RWPE2 (cell line): ENCODE data around the gene PET117.
A peak's percentile ranks its signal among the peaks of the same experiment; 100 is the strongest.
"Not testable (repeated sequence)": the region's sequence is repeated elsewhere in the genome, so short reads cannot be mapped to it uniquely, and the experiment has no call there.

Source experiments
- ATAC-seq: fragments of 200-7000 bp; cut with Tn5 transposase; 3 replicates; pipeline ENCODE4 v1.9.1; 2021; ENCODE audit warnings: low read depth
- DNase-seq: peaks from one replicate; pipeline ENCODE4 v3.0.0-alpha.2; 2020; ENCODE audit warnings: low spot score
- H3K27ac ChIP-seq: fragments of 450-650 bp; 2 replicates; pipeline ENCODE4 v1.5.1; 2017; ENCODE audit warnings: mild to moderate bottlenecking; ENCODE audit not compliant: poor library complexity, severe bottlenecking
- H3K27me3 ChIP-seq: fragments of 250-450 bp; sonication (Bioruptor Pico); 2 replicates; pipeline ENCODE4 v1.5.1; 2021; ENCODE audit warnings: mild to moderate bottlenecking, moderate library complexity; ENCODE audit not compliant: insufficient read depth, poor library complexity, severe bottlenecking
- H3K36me3 ChIP-seq: fragments of 250-450 bp; sonication (Bioruptor Pico); 2 replicates; pipeline ENCODE4 v1.5.1; 2020; ENCODE audit warnings: low read depth, mild to moderate bottlenecking, moderate library complexity
- H3K4me1 ChIP-seq: fragments of 250-450 bp; sonication (Bioruptor Pico); 2 replicates; pipeline ENCODE4 v1.5.1; 2021; ENCODE audit warnings: mild to moderate bottlenecking, moderate library complexity; ENCODE audit not compliant: insufficient read depth, poor library complexity, severe bottlenecking
- H3K4me3 ChIP-seq: fragments of 250-450 bp; sonication (Bioruptor Pico); 2 replicates; pipeline ENCODE4 v1.5.1; 2021; ENCODE audit warnings: mild to moderate bottlenecking, moderate library complexity; ENCODE audit not compliant: severe bottlenecking
- H3K9me3 ChIP-seq: fragments of 250-450 bp; sonication (Bioruptor Pico); 2 replicates; pipeline ENCODE4 v1.5.1; 2021; ENCODE audit warnings: mild to moderate bottlenecking, moderate library complexity; ENCODE audit not compliant: severe bottlenecking
- CTCF ChIP-seq: fragments of 450-650 bp; IDR thresholded peaks from one replicate; pipeline ENCODE4 v1.5.1; 2017; ENCODE audit warnings: mild to moderate bottlenecking, moderate library complexity; ENCODE audit not compliant: poor library complexity, severe bottlenecking

PET117 gene

GRCh38 chr20:18137412-18138265 lies at the start of gene PET117, which contains the start of gene KAT14:
TSS of gene PET117 (plus strand) at chr20:18137863. CDS start at chr20:18137956, 93 bp downstream.
TSS of gene KAT14 (plus strand) at chr20:18137863. CDS start at chr20:18142661, 4,798 bp downstream.
- DNase-seq (peak; percentile 81), ATAC-seq (peak; percentile 90)
- H3K36me3 ChIP-seq = peaks cover 8% of the 10 kb centered on the region
- TF ChIP-seq CTCF = no peak
- no peaks in the 10 kb centered on the region for H3K9me3 ChIP-seq
- H3K4me1 ChIP-seq = peaks cover 4% of the 10 kb centered on the region
- H3K4me3 ChIP-seq = peak within 1 kb of the TSS; percentile 76
- peak within 1 kb of the TSS; percentile 63 for H3K27ac ChIP-seq
- no peaks in the 10 kb centered on the region for H3K27me3 ChIP-seq

GRCh38 chr20:18088298-18088697 lies 49.4 kb upstream of the PET117 start:
- not testable (repeated sequence) for H3K9me3 ChIP-seq, H3K27ac ChIP-seq, H3K27me3 ChIP-seq, H3K4me3 ChIP-seq, ATAC-seq, H3K36me3 ChIP-seq, DNase-seq, H3K4me1 ChIP-seq

- not testable (repeated sequence) for H3K9me3 ChIP-seq, DNase-seq, H3K27me3 ChIP-seq, H3K36me3 ChIP-seq, H3K4me1 ChIP-seq, H3K4me3 ChIP-seq, ATAC-seq, H3K27ac ChIP-seq
Observed at GRCh38 chr20:18088841-18089240, 48.8 kb upstream of the PET117 start.

- TF ChIP-seq CTCF = no peak
- no peaks in the 10 kb centered on the region for H3K4me1 ChIP-seq
- no peaks in the 10 kb centered on the region for H3K27me3 ChIP-seq
- H3K9me3 ChIP-seq = no peaks in the 10 kb centered on the region
- H3K4me3 ChIP-seq = no peak overlapping the region
- H3K27ac ChIP-seq = no peak overlapping the region
- DNase-seq = no peak
- no peak for ATAC-seq
- no peaks in the 10 kb centered on the region for H3K36me3 ChIP-seq
Observed at GRCh38 chr20:18090044-18090443, 47.6 kb upstream of the PET117 start.

- H3K4me3 ChIP-seq = no peak overlapping the region
- no peak for TF ChIP-seq CTCF
- no peak for DNase-seq
- H3K9me3 ChIP-seq = no peaks in the 10 kb centered on the region
- H3K27me3 ChIP-seq = no peaks in the 10 kb centered on the region
- ATAC-seq = no peak
- H3K27ac ChIP-seq = no peak overlapping the region
- no peaks in the 10 kb centered on the region for H3K4me1 ChIP-seq
- no peaks in the 10 kb centered on the region for H3K36me3 ChIP-seq
Observed at GRCh38 chr20:18090477-18090876, 47.2 kb upstream of the PET117 start.

- no peak overlapping the region for H3K4me3 ChIP-seq
- DNase-seq (no peak), ATAC-seq (peak; percentile 57)
- TF ChIP-seq CTCF = no peak
- H3K27ac ChIP-seq = no peak overlapping the region
- no peaks in the 10 kb centered on the region for H3K36me3 ChIP-seq
- no peaks in the 10 kb centered on the region for H3K4me1 ChIP-seq
- H3K27me3 ChIP-seq = no peaks in the 10 kb centered on the region
- H3K9me3 ChIP-seq = no peaks in the 10 kb centered on the region
Observed at GRCh38 chr20:18091623-18092022, 46.0 kb upstream of the PET117 start.
